Measurements from ENCODE around the gene ZNF678.

DNA sequence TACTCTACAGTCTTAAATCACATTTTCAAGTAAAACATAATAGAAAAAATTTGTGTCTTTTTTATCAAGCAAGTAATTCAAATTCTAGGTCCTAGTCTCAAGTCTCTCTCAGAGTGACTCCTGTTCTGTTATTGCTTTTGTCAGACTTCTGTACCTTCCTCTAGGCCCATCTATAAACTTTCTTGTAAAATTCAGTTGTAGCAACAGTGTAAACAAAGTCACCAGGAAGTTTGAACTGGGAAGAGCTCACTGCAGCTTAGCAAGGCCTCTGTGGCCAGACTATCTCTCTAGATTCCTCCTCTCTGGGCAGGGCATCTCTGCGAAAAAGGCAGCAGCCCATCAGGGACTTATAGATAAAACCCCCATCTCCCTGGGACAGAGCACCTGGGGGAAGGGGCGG lies 13.5 kb upstream of the ZNF678 start:
- TF ChIP-seq, protein P1, sequence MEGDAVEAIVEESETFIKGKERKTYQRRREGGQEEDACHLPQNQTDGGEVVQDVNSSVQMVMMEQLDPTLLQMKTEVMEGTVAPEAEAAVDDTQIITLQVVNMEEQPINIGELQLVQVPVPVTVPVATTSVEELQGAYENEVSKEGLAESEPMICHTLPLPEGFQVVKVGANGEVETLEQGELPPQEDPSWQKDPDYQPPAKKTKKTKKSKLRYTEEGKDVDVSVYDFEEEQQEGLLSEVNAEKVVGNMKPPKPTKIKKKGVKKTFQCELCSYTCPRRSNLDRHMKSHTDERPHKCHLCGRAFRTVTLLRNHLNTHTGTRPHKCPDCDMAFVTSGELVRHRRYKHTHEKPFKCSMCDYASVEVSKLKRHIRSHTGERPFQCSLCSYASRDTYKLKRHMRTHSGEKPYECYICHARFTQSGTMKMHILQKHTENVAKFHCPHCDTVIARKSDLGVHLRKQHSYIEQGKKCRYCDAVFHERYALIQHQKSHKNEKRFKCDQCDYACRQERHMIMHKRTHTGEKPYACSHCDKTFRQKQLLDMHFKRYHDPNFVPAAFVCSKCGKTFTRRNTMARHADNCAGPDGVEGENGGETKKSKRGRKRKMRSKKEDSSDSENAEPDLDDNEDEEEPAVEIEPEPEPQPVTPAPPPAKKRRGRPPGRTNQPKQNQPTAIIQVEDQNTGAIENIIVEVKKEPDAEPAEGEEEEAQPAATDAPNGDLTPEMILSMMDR (IDR thresholded peaks at IDR 0.05) = no peak
- no peak for TF ChIP-seq EZH2 (IDR thresholded peaks at IDR 0.05; ENCODE audit: borderline replicate concordance, insufficient read depth, low read depth, low read length, poor library complexity, severe bottlenecking)

Data from B cell (primary cell).